SH-SY5Y (cell line): ENCODE measurements around the gene GSPT1.
"Not testable (repeated sequence)": the region's sequence is repeated elsewhere in the genome, so short reads cannot be mapped to it uniquely, and the experiment has no call there.

Experiments
- GATA2 ChIP-seq: IDR thresholded peaks from 2 replicates; pipeline ENCODE4 v1.6.1; 2011; ENCODE audit warnings: mild to moderate bottlenecking, low read depth, low read length
- GATA3 ChIP-seq: IDR thresholded peaks from 2 replicates; pipeline ENCODE4 v1.6.1; 2011; ENCODE audit warnings: low read depth, mild to moderate bottlenecking, low read length, moderate library complexity

GSPT1 gene

DNA sequence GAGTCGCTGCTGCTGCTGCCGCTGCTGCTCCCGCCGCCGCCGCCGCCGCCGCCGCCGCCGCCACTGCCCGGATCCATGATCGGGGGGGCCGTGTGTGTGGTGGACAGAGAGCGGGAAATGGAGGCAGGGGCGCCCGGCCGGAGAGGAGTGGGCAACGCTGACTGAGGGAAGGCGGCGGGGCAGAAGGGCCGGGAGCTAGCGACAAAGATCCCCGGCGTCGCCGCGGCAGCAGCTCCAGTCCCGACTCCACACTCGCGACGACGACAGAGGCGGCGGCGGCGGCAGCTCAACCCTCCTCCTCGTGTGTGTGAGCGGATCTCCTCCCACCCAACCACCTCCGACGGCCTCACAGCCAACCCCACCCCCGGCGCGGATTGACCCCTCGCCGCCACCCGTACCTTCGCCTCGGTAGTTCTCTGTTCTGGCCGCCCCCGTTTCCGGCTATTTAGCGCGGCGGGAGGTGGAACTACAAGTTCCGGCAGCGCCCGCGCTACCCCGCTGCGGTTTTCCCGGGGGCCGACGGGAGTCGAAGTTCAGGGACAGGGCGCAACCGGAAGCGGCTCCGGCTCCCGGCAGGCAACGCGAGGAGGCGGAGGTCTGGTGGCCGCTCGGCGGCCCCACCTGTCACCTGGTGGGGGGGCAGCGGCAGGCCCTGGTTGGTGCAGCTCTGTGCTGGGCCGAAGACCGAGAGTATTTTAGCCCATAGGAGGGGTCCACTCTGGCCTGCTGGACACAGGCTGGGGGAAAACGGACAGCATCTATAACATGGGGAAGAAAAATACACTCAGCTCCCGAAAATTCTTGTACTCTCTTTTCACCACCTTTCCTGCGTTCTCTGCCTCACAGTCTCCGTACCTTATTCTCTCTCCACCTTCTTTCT, at the start of gene GSPT1:
TSS of gene GSPT1 (minus strand) at position 313 of the 880 bp plus-strand sequence. CDS start at position 77, 236 bp downstream.
- TF ChIP-seq GATA3: no peak
- no peak for TF ChIP-seq GATA2

DNA sequence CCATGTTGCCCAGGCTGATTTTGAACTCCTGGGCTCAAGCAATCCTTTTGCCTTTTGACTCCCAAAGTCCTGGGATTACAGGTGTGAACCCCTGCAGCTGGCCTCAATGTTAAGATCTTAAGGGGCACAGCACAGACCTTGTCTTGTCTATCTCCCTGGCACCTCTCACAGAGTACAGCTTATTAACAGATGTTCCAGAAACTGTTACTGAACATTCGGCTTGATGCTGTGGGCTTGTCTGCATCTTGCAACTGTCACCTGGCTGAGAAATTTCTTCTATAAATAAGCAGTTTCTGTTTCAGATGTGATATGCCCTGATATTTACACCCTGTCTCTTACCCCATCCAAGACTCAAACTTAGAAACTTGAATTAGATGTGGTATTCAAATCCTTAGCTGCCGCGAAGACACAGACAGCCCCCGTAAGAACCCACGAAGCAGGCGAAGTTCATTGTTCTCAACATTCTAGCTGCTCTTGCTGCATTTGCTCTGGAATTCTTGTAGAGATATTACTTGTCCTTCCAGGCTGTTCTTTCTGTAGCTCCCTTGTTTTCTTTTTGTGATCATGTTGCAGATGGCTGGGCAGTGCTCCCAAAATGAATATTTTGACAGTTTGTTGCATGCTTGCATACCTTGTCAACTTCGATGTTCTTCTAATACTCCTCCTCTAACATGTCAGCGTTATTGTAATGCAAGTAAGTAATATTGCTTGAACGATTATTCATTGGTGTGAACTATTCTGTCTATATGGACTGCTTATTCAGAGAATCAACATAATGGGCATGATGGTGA, 49.2 kb upstream of the GSPT1 start, which contains the start of gene TNFRSF17:
TSS of gene TNFRSF17 (plus strand) at position 450 of the 791 bp plus-strand sequence. CDS start at position 565, 115 bp downstream.
- TF ChIP-seq GATA3 (no peak), GATA2 (no peak)

- TF ChIP-seq GATA3 (no peak), GATA2 (no peak)
These were observed 48.0 kb upstream of the GSPT1 start for GRCh38 chr16:11963706-11964105.

DNA sequence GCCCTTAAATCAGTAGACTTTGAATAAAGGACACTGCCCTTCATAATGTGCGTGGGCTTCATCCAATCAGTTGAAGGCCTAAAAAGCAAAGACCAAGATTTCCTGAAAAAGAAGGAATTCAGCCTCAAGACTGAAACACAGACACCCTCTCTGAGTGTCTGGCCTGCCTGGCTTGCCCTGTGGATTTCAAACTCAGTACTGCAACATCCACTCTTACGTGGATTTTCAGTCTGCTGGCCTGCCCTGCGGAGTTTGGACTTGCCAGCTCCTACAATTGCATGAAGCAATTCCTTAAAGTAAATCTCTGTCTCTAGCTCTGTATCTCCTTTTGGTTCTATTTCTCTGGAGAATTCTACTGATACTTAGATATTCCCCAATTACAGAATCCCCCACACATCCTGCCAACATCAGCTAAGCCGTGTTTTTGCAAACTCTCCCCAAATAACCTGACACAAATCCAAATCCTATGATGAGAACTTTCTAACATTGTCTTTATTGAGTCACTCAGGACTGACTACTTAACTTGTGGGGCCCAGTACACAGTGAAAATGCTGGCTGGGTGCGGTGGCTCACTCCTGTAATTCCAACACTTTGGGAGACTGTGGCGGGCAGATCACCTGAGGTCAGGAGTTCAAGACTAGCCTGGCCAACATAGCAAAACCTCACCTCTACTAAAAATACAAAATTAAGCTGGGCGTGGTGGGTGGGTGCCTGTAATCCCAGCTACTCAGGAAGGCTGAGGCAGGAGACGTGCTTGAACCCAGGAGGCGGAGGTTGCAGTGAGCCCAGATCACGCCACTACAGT, 42.0 kb upstream of the GSPT1 start:
- TF ChIP-seq GATA3: no peak
- no peak for TF ChIP-seq GATA2

GRCh38 chr16:11956558-11956957, 40.8 kb upstream of the GSPT1 start:
- no peak for TF ChIP-seq GATA3
- no peak for TF ChIP-seq GATA2

DNA sequence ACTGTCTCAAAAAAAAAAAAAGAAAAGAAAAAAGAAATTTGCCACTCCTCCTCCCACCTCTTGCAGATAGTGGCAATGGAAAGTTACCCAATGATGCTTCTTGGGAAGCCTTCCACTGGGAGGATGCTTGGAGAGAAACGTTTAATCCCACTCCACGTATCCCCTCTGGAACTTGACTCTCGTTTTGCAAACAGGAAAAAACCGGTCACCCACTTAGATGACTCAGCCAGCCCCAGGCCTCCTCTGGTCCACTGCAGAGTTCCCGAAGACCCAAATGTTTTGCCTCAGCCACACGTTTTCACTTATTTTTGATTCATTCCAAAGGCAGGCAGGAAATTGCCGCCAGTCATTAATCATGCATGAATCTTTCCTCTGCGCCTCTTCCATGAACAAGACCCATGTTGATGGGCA, 40.0 kb upstream of the GSPT1 start:
- TF ChIP-seq GATA3: no peak
- no peak for TF ChIP-seq GATA2

- no peak for TF ChIP-seq GATA3
- TF ChIP-seq GATA2: no peak
These were observed 34.6 kb upstream of the GSPT1 start for GRCh38 chr16:11950388-11950787.

DNA sequence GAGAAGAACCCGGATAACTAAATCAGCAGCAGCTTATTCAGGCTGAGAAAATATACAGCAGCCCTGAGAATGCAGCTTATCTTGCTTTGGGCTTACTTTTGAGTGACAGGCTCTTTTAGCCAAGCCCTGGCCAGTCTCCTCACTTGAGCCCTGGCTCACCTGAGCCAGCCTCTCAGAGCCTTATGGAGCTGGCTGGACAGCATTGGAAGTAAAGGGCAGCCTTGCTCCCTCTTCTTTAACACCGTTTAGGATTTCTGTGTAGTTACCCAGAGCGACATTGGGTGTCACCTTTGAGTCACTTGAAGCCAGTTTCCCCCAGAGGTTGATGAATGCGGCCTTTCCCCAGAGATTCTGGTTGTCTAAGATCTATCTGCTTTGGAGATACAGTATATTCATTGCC, 33.8 kb upstream of the GSPT1 start:
- TF ChIP-seq GATA2: no peak
- no peak for TF ChIP-seq GATA3

- TF ChIP-seq GATA2 (no peak), GATA3 (no peak)
These were observed 33.1 kb upstream of the GSPT1 start for GRCh38 chr16:11948819-11949218.

DNA sequence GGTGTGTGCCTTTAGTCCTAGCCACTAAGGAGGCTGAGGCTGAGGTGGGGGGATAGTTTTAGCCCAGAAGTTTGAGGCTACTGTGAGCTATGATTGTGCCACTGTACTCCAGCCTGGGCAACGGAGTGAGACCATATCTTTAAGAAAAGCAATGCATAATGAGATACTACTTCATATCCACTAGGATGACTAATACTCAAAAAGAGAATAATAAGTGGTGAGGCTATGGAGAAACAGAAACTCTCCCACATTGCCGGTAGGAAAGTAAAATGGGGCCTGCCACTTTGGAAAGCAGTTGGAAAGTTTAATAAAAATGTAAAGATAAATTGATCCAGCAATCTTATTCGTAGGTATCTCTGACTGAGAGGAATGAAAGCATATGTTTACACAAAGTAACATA, 30.7 kb upstream of the GSPT1 start:
- TF ChIP-seq GATA2: no peak
- TF ChIP-seq GATA3: no peak

DNA sequence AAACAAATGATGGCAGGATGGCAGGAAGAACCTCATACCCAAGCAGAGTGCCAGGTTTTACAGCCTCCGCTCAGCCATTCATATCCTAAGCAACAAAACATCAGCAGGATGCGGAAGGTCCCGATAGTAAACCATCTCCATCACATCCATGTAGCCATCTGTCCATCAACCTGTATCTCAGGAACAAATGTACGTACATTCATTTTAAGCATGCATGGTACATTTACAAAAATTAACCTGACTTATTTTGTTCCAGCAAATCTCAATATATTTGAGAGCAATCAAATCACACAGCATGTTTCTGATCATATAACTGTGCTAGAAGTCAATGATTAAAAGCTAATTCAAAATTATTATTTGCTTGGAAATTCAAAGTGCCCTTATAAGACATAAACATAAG, 26.2 kb upstream of the GSPT1 start, which contains the start of gene NPIPB2:
TSS of gene NPIPB2 (minus strand) at position 101 of the 400 bp plus-strand sequence. CDS start at position 101, 0 bp downstream.
- not testable (repeated sequence) for TF ChIP-seq GATA3, GATA2

DNA sequence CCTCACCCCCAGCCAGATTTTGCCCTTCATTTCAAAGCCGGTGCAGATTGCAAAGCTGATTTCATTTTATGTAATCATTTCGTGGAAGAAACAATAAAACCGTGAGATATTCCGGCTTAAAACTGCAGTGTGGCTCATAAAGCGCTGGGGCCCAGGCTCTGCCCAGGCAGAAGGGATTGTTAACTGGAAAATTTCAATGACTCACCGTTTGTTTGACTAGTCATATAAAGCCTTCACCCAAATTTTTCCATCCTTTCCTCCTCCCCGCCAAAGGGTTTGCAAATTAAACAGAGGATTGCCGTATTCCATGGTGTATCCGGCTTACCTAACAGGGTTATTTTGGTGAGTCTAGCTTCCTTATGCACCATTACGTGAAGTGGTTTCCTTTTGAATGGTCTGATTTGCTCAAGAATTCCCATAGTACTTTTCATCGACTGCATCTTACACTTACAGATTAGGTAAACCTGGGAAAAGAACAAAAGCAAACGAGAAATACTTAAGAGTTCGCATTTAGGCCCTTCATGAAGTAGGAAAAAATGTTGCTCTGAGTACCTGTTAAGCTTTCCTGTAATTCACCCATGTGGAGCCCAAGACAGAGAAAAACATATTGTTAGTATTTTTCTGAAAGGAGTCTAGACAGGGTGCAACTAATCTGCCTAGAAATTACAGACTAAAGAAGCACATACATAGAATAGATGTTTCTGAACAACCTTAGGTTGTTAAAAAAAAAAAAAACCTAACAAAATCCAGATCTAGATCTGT, 949 bp upstream of the GSPT1 start:
- no peak for TF ChIP-seq GATA3
- TF ChIP-seq GATA2: no peak

- TF ChIP-seq GATA3 (no peak), GATA2 (no peak)
These were observed 577 bp downstream of the GSPT1 start for GRCh38 chr16:11915114-11915643.
